C4-2B (cell line): ENCODE results near the gene ERGIC1.

Source experiments
- H3K27ac ChIP-seq: fragments of 450-650 bp; 2 replicates; pipeline ENCODE4 v1.5.1; 2017
- CTCF ChIP-seq: fragments of 450-650 bp; conservative IDR thresholded peaks from 2 replicates; pipeline ENCODE4 v1.5.1; 2017; ENCODE audit warnings: mild to moderate bottlenecking
- ZFX ChIP-seq: fragments of 450-650 bp; IDR thresholded peaks from 2 replicates; pipeline ENCODE4 v1.6.1; 2017

The ERGIC1 gene

GRCh38 chr5:172846677-172847076 lies 12.6 kb downstream of the ERGIC1 start:
- H3K27ac ChIP-seq = peak overlapping the region; percentile 73
- no peak for TF ChIP-seq CTCF
- no peak for TF ChIP-seq ZFX

GRCh38 chr5:172847584-172847983 lies 13.5 kb downstream of the ERGIC1 start:
- H3K27ac ChIP-seq = peak overlapping the region; percentile 73

GRCh38 chr5:172848419-172848818 lies 14.4 kb downstream of the ERGIC1 start:
- TF ChIP-seq CTCF (no peak), ZFX (no peak)
- H3K27ac ChIP-seq = peak overlapping the region; percentile 73

- peak overlapping the region; percentile 73 for H3K27ac ChIP-seq
- TF ChIP-seq ZFX (no peak), CTCF (no peak)
Observed at GRCh38 chr5:172849606-172850453, 15.8 kb downstream of the ERGIC1 start.

- TF ChIP-seq ZFX (no peak), CTCF (no peak)
- H3K27ac ChIP-seq = peak overlapping the region; percentile 73
Observed at GRCh38 chr5:172850454-172850797, 16.4 kb downstream of the ERGIC1 start.

- peak overlapping the region; percentile 73; the same call in 1 of the 2 replicates for H3K27ac ChIP-seq
Observed at GRCh38 chr5:172851254-172851653, 17.2 kb downstream of the ERGIC1 start.

- H3K27ac ChIP-seq = peak overlapping the region; percentile 73
- TF ChIP-seq ZFX (no peak), CTCF (no peak)
Observed at GRCh38 chr5:172852490-172853354, 18.7 kb downstream of the ERGIC1 start.

GRCh38 chr5:172853355-172853975 lies 19.4 kb downstream of the ERGIC1 start:
- TF ChIP-seq CTCF (no peak), ZFX (no peak)
- peak overlapping the region; percentile 73 for H3K27ac ChIP-seq
